ENCODE measurements around the gene CMSS1.

The CMSS1 gene

DNA sequence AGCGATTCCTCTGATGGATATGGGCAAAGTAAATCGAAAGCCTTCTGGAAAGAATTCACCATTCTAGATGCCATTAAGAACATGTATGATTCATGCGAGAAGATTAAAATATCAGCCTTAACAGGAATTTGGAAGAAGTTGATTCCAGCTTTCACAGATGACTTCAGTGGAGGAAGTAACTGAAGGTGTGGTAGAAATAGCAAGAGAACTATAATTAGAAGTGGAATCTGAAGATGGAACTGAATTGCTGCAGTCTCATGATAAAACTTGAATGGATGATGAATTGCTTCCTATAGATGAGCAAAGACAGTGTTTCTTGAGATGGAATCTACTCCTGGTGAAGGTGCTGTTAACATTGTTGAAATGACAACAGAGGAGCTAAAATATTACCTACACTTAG is 413.0 kb downstream of the CMSS1 start:
- no peak for DNase-seq (ENCODE audit: low read depth)
